NT2/D1 (cell line): ENCODE measurements around the gene IDNK.

Experiments
- SUZ12 ChIP-seq: IDR thresholded peaks from 2 replicates; pipeline ENCODE4 v1.6.1; 2011; ENCODE audit not compliant: insufficient read length, insufficient read depth; ENCODE audit errors: extremely low read depth
- YY1 ChIP-seq: IDR thresholded peaks from 2 replicates; pipeline ENCODE4 v1.6.1; 2011; ENCODE audit not compliant: insufficient read length, insufficient read depth
- ZNF274 ChIP-seq: IDR thresholded peaks from 2 replicates; pipeline ENCODE4 v1.6.1; 2011; ENCODE audit warnings: mild to moderate bottlenecking, low read depth, low read length

- no peak for TF ChIP-seq ZNF274
- no peak for TF ChIP-seq YY1
- TF ChIP-seq SUZ12: no peak
Observed at GRCh38 chr9:83623679-83624076, 735 bp downstream of the IDNK start.
